Measurements from ENCODE around the gene BIN1. TPM values are rescaled to one million over a fixed set of nuclear protein-coding genes. Genes with fewer than 3 reads are reported as not detected.

The BIN1 gene
- total RNA-seq, 1 donor from 2014 or later: 71.6 TPM

DNA sequence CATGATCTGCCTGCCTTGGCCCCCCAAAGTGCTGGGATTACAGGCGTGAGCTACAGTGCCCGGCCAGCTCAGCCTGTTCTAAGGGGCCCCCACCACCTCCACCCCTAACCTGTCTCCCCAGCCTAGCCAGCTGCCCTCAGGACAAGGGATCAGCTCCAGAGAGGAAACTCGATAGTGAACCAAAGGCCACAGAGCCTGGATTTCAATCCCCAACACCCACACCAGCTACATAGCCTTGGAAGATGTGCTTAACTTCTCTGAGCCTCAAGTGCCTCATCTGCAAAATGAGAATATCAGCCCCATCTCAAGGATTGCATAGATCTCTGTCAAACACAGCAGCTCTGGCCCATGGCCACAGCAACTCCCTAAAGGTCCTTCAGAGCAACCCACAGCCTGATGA is 32.0 kb downstream of the BIN1 start:
- Histone ChIP-seq H3K4me1 (peaks cover 0 to 4% of the 10 kb centered on the region in 2 donors), H3K4me3 (no peak overlapping the region), H3K9me3 (no peaks in the 10 kb centered on the region), H3K36me3 (peaks cover 0 to 2% of the 10 kb centered on the region in 2 donors), H3K27ac (no peak overlapping the region), H3K27me3 (no peaks in the 10 kb centered on the region)
- TF ChIP-seq, protein P1, sequence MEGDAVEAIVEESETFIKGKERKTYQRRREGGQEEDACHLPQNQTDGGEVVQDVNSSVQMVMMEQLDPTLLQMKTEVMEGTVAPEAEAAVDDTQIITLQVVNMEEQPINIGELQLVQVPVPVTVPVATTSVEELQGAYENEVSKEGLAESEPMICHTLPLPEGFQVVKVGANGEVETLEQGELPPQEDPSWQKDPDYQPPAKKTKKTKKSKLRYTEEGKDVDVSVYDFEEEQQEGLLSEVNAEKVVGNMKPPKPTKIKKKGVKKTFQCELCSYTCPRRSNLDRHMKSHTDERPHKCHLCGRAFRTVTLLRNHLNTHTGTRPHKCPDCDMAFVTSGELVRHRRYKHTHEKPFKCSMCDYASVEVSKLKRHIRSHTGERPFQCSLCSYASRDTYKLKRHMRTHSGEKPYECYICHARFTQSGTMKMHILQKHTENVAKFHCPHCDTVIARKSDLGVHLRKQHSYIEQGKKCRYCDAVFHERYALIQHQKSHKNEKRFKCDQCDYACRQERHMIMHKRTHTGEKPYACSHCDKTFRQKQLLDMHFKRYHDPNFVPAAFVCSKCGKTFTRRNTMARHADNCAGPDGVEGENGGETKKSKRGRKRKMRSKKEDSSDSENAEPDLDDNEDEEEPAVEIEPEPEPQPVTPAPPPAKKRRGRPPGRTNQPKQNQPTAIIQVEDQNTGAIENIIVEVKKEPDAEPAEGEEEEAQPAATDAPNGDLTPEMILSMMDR (IDR thresholded peaks at IDR 0.05): no peak
- no peak for DNase-seq (ENCODE audit: low spot score in 2 of 2)
- intact Hi-C loops (cut with DNase I): no loop called here

DNA sequence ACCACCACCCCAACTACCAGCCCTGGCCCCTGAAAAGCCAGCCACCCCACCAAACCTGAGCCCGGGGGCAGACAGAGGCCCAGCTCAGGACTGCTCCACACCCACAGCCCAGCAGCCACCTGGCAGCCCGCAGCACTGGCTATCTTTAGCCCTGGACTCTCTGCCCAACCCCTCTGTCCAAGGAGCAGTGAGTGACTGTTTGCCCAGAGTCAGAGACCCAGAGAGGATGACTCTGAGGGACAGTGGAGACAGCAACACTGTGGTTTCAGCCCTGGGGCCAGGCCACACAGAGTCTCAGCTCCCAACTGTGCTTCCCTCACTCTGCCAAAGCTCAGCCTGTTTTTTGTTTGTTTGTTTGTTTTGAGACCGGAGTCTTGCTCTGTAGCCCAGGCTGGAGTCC is 32.6 kb downstream of the BIN1 start:
- no peak for DNase-seq (ENCODE audit: low spot score in 2 of 2)
- H3K36me3 ChIP-seq: peaks cover 0 to 5% of the 10 kb centered on the region in 2 donors
- H3K27ac ChIP-seq: peak overlapping the region in 1 of 2 donors; percentile 27
- H3K9me3 ChIP-seq: no peaks in the 10 kb centered on the region
- intact Hi-C loops (cut with DNase I): no loop called here
- H3K4me1 ChIP-seq: peaks cover 0 to 4% of the 10 kb centered on the region in 2 donors
- H3K27me3 ChIP-seq: no peaks in the 10 kb centered on the region
- TF ChIP-seq, protein P1 (IDR thresholded peaks at IDR 0.05): no peak
- no peak overlapping the region for H3K4me3 ChIP-seq

DNA sequence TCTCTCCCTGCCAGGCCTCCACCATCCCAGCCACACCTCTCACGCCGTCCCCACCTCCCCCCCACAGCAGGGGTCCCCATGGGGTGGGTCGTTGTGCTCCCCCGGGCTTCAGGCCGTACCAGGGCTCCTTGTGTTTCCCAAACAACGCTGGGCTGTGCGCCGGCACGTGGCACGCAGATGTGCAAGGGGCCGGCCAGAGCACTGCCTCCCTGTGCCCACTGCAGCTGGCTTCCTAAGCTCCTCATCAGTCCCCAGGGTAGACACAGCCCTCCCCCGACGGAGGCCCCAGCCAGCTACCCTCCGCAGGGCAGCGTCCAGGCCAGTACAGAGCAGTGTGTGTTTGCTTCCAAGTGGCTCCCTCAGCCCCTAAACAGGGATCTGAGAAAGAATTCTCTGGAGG is 34.0 kb downstream of the BIN1 start:
- Histone ChIP-seq H3K4me1 (peaks cover 0 to 4% of the 10 kb centered on the region in 2 donors), H3K9me3 (no peaks in the 10 kb centered on the region), H3K36me3 (peaks cover 0 to 5% of the 10 kb centered on the region in 2 donors), H3K27me3 (no peaks in the 10 kb centered on the region), H3K4me3 (no peak overlapping the region), H3K27ac (no peak overlapping the region)
- no peak for DNase-seq (ENCODE audit: low spot score in 2 of 2)
- intact Hi-C loops (cut with DNase I): no loop called here
- TF ChIP-seq, protein P1 (IDR thresholded peaks at IDR 0.05): no peak

DNA sequence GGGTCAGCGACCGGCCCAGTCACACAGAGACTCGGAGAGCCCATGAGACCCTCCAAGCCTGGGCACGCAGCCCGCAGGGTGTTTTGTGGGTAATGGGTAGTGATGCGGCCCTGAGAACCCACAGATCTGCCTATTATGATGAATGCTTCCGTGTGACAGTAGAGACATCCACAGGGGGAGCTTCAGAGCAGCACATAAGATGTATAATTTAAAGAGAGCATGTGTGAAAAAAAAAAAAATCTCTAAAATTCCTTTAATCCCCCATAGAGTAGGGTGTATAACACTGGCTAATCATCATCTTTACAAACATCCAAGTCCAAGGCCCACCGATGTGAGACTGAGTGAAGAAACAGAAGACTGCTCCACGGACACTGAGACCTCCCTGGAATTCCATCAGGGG is 34.6 kb downstream of the BIN1 start:
- Histone ChIP-seq H3K27me3 (no peaks in the 10 kb centered on the region), H3K9me3 (no peaks in the 10 kb centered on the region), H3K4me3 (no peak overlapping the region), H3K4me1 (peaks cover 0 to 4% of the 10 kb centered on the region in 2 donors), H3K36me3 (peaks cover 0 to 5% of the 10 kb centered on the region in 2 donors), H3K27ac (no peak overlapping the region)
- intact Hi-C loops (cut with DNase I): no loop called here
- DNase-seq (ENCODE audit: low spot score in 2 of 2): no peak
- TF ChIP-seq, protein P1 (IDR thresholded peaks at IDR 0.05): no peak

DNA sequence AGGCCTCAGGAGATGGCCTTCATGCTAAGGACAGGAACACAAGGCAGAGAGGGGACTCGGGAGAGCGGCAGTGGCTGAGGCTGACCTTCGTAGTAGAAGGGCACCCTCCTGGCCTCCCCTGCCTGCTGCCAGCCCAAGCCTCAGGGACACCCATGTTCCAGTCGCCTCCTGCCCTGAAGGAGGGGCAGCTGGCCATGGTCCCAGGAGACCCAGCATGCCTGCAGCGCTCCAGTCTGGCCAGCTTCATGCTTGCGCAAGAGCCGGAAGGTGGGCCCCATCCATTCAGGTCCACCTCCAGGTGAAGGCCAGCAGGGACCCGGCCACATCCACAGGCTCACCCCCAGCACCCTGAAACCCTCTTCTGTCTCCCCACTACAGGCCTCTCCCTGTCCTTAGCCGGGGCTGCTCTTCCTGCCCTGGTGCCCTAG is 35.0 kb downstream of the BIN1 start:
- H3K9me3 ChIP-seq: no peaks in the 10 kb centered on the region
- intact Hi-C loops (cut with DNase I): no loop called here
- no peaks in the 10 kb centered on the region for H3K27me3 ChIP-seq
- peaks cover 0 to 4% of the 10 kb centered on the region in 2 donors for H3K4me1 ChIP-seq
- no peak overlapping the region for H3K4me3 ChIP-seq
- DNase-seq (ENCODE audit: low spot score in 2 of 2): no peak
- TF ChIP-seq, protein P1 (IDR thresholded peaks at IDR 0.05): no peak
- no peak overlapping the region for H3K27ac ChIP-seq
- peaks cover 0 to 5% of the 10 kb centered on the region in 2 donors for H3K36me3 ChIP-seq

DNA sequence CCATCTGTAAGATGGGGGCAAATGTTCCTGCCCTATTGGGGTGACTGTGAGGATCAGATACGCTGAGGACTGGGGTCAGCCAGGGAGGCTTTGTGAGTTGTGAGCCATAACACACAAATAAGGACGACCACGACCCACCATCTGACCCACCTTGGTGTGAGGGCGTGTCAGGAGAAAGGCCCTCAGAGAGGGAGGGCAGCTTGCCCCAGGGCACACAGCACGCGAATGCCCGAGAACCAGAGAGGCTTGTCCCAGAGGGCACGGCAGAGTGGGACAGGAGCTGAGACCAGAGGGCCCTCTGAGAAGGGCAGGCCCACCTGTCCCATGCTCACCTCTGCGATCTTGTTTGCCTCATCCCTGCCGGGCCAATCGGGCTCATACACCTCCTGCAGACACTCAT is 36.7 kb downstream of the BIN1 start:
- Histone ChIP-seq H3K27me3 (no peaks in the 10 kb centered on the region), H3K9me3 (no peaks in the 10 kb centered on the region), H3K27ac (no peak overlapping the region), H3K4me1 (peaks cover 2 to 10% of the 10 kb centered on the region in 2 donors), H3K4me3 (no peak overlapping the region), H3K36me3 (peaks cover 0 to 5% of the 10 kb centered on the region in 2 donors)
- no peak for DNase-seq (ENCODE audit: low spot score in 2 of 2)
- intact Hi-C loops (cut with DNase I): no loop called here
- TF ChIP-seq, protein P1 (IDR thresholded peaks at IDR 0.05): no peak

All from ascending aorta (tissue), 2 donors.